Measurements from ENCODE around the gene LRFN5.

GRCh38 chr14:41739203-41739602 lies 132.5 kb downstream of the LRFN5 start:
- TF ChIP-seq, protein P1, sequence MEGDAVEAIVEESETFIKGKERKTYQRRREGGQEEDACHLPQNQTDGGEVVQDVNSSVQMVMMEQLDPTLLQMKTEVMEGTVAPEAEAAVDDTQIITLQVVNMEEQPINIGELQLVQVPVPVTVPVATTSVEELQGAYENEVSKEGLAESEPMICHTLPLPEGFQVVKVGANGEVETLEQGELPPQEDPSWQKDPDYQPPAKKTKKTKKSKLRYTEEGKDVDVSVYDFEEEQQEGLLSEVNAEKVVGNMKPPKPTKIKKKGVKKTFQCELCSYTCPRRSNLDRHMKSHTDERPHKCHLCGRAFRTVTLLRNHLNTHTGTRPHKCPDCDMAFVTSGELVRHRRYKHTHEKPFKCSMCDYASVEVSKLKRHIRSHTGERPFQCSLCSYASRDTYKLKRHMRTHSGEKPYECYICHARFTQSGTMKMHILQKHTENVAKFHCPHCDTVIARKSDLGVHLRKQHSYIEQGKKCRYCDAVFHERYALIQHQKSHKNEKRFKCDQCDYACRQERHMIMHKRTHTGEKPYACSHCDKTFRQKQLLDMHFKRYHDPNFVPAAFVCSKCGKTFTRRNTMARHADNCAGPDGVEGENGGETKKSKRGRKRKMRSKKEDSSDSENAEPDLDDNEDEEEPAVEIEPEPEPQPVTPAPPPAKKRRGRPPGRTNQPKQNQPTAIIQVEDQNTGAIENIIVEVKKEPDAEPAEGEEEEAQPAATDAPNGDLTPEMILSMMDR (IDR thresholded peaks at IDR 0.05; ENCODE audit: poor library complexity) = no peak
- TF ChIP-seq EZH2phosphoT487 (IDR thresholded peaks at IDR 0.05; ENCODE audit: low read depth, severe bottlenecking, unreplicated experiment) (no peak), EZH2 (IDR thresholded peaks at IDR 0.05; ENCODE audit: borderline replicate concordance) (no peak)

All from hepatocyte (in vitro differentiated cells).